ENCODE measurements around the gene DSG2.

DNA sequence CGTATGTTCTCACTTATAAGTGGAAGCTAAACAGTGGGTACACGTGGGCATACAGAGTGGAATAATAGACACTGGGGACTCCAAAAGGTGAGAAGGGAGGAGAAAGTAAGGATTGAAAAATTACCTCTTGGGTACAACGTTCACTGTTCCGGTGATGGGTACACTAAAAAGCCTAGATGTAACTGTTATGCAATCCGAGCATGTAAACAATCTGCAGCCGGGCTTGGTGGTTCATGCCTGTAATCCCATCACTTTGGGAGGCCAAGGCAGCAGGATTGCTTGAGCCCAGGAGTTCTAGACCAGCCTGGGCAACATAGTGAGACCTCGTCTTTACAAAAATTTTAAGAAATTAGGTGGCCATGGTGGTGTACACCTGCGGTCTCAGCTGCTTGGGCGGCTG is 60.6 kb downstream of the DSG2 start:
- TF ChIP-seq, protein P1, sequence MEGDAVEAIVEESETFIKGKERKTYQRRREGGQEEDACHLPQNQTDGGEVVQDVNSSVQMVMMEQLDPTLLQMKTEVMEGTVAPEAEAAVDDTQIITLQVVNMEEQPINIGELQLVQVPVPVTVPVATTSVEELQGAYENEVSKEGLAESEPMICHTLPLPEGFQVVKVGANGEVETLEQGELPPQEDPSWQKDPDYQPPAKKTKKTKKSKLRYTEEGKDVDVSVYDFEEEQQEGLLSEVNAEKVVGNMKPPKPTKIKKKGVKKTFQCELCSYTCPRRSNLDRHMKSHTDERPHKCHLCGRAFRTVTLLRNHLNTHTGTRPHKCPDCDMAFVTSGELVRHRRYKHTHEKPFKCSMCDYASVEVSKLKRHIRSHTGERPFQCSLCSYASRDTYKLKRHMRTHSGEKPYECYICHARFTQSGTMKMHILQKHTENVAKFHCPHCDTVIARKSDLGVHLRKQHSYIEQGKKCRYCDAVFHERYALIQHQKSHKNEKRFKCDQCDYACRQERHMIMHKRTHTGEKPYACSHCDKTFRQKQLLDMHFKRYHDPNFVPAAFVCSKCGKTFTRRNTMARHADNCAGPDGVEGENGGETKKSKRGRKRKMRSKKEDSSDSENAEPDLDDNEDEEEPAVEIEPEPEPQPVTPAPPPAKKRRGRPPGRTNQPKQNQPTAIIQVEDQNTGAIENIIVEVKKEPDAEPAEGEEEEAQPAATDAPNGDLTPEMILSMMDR (IDR thresholded peaks at IDR 0.05; ENCODE audit: low read depth, low read length): no peak
- TF ChIP-seq, protein P2, sequence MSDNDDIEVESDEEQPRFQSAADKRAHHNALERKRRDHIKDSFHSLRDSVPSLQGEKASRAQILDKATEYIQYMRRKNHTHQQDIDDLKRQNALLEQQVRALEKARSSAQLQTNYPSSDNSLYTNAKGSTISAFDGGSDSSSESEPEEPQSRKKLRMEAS (IDR thresholded peaks at IDR 0.05; ENCODE audit: low read depth, low read length): no peak
- TF ChIP-seq POLR2A (IDR thresholded peaks at IDR 0.05; ENCODE audit: extremely low read depth, insufficient read length): no peak
- TF ChIP-seq MYC (IDR thresholded peaks at IDR 0.05; ENCODE audit: low read depth, low read length): no peak

All from NB4 (cell line).